ENCODE results near the gene FGFBP3.

- TF ChIP-seq POLR2A (IDR thresholded peaks at IDR 0.05; ENCODE audit: low read length) (no peak), GATA1 (IDR thresholded peaks at IDR 0.05; ENCODE audit: low read depth, low read length) (no peak)
Observed at GRCh38 chr10:91932737-91933136, 23.5 kb upstream of the FGFBP3 start.
